VCaP (cell line): Measurements from ENCODE around the gene RABGGTA.

Experiments used
- H3K27ac ChIP-seq: fragments of 450-650 bp; 2 replicates; pipeline ENCODE4 v1.5.1; 2017
- TF ChIP-seq, protein P1 (sequence below): fragments of 450-650 bp; conservative IDR thresholded peaks from 2 replicates; pipeline ENCODE4 v1.5.1; 2017; ENCODE audit warnings: mild to moderate bottlenecking, moderate library complexity

RABGGTA gene

DNA sequence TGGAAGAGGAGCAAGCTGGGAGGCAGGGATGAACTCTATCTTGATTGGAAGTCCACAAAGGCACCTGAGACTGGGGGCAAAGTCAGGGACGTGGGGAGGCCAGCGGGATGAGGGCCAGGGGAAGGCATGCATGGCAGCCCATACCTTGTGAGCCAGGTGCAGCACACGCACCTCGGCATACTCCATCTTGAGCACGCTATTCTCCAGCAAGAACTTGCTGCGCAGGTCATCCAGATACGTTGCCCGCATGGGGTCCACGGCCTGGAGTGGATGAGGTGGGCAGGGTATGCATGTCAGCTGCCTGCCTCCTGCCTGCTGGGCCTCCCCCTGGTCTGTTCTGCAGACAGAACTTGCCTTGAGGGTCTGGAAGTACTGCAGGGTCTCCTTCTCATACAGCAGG lies 3.9 kb downstream of the RABGGTA start:
- TF ChIP-seq, protein P1, sequence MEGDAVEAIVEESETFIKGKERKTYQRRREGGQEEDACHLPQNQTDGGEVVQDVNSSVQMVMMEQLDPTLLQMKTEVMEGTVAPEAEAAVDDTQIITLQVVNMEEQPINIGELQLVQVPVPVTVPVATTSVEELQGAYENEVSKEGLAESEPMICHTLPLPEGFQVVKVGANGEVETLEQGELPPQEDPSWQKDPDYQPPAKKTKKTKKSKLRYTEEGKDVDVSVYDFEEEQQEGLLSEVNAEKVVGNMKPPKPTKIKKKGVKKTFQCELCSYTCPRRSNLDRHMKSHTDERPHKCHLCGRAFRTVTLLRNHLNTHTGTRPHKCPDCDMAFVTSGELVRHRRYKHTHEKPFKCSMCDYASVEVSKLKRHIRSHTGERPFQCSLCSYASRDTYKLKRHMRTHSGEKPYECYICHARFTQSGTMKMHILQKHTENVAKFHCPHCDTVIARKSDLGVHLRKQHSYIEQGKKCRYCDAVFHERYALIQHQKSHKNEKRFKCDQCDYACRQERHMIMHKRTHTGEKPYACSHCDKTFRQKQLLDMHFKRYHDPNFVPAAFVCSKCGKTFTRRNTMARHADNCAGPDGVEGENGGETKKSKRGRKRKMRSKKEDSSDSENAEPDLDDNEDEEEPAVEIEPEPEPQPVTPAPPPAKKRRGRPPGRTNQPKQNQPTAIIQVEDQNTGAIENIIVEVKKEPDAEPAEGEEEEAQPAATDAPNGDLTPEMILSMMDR, result no peak
- H3K27ac ChIP-seq, result no peak overlapping the region

DNA sequence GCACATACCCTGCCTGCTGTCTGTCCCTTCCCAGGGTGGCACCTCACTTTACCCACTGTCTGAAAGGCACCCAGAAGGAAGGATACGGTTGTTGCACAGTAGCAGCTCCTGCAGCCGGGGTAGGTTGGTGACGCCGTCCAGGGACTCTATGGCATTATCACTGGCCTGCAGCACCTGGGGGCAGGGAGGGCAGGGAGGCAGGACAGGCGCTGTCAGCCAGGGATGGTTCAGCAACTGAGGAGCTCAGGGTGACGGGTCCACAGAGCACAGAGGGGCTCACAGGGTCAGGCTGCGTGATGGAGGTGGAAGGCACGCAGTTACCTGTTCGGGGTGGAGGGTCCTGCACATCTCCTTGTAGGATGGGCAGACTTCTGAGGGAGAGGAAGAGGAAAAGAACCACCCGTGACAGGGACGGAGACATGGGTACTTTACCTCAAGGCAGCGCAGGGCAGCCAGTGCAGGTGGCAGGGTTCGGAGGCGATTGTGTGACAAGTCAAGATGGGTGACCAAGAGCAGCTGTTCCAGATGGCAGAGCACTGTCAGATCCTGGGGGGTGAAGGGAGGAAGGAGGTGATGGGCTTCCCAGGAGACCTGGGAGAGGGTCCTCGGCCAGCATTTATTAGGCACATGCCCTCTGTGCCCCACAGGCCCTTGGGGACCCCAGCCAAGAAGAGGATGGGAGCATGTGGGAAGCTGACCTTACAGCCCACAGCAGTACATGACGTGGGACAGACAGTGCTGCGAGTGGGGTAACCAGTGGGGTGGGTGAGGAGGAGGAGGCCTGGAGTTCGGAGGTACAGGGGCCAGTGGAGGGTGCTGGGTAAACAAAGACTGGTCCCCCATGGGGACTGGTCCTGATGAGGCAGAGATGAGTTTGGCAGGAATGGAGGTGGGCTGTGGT lies 4.8 kb downstream of the RABGGTA start:
- TF ChIP-seq, protein P1, result no peak

DNA sequence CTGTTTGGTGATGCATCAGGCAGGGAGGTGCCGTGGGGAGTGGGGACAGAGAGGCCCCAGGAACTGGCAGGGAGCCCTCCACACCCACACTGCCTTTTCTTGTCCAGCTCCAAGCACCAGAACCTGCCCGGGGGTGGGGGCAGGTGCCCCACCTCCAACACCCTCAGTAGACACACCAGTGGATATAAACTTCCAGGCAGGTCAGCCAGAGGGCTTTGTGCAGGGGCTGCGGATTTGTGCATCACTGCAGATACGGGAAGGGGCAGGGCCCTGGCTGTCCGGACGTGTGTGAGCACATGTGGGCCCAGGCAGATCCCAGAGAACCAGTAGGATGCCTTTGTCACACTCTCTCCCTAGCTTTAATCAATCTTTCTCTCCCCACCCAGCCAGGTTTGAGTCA lies 7.1 kb downstream of the RABGGTA start:
- H3K27ac ChIP-seq, result no peak overlapping the region
- TF ChIP-seq, protein P1, result no peak

More for the DNA sequence above, 4.8 kb downstream of the RABGGTA start:
- H3K27ac ChIP-seq, result no peak overlapping the region

GRCh38 chr14:24263848-24264247 lies 7.5 kb downstream of the RABGGTA start:
- TF ChIP-seq, protein P1, result no peak
- no peak overlapping the region for H3K27ac ChIP-seq

DNA sequence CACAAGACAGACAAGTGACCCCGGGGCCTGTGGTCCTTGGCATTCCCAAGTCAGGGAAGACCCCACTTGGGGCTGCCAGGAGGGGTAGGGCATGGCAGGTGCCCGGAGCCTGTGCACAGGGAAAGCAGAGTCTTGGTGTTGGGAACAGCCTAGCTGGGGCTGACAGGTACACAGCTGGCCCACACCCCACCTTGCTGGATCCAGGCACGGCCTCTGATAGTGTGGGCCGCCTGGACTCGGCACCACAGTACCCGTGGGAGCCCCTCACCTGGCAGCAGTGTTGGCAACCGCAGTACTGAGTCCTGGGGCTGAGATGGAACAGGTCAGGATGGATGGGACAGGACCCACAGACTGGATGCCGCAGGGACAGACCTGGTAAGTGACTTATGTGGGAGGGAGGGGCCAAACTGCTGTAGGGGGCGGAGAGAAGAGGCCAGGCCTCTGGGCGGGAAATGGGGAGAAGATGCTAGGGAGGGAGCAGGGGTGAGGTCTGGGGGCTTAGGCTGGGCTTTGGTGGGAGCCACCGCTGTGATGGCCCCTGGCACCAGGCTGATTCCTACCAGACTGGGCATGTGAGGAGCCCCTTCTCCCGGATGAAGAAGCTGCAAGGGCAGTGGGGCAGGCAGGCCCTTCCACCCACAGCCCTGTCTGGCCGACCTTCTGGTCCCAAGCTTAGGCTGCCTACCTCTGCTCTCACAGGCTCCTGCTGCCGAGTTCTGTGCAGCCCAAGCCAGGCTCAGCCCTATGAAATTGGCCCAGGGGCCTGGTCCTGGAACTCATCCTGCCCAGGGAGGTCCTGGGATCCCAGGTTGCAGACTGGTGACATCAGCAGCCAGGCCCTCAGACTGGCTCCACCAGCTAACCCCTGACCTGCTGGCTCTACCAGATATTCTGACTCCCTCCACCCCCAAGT lies 8.3 kb downstream of the RABGGTA start, which contains the start of gene TGM1:
TGM1 (minus strand) TSS at position 357 of the 913 bp plus-strand sequence. CDS start 825 bp downstream, outside the sequence.
- no peak within 1 kb of the TSS for H3K27ac ChIP-seq
- TF ChIP-seq, protein P1, result no peak

GRCh38 chr14:24261969-24262327 lies 9.4 kb downstream of the RABGGTA start:
- H3K27ac ChIP-seq, result no peak overlapping the region
- TF ChIP-seq, protein P1, result no peak
